WI38 (cell line): ENCODE measurements around the gene MRPL39.

ENCODE experiments used
- H3K4me3 ChIP-seq: 2 replicates; pipeline ENCODE4 v1.5.1; 2011; ENCODE audit warnings: low read depth, mild to moderate bottlenecking, control low read depth, low read length
- CTCF ChIP-seq: IDR thresholded peaks from 2 replicates; pipeline ENCODE4 v1.5.1; 2012; ENCODE audit warnings: low read depth, mild to moderate bottlenecking, control low read depth, low read length

MRPL39 gene

GRCh38 chr21:25608044-25608737 lies 910 bp upstream of the MRPL39 start:
- peak; percentile 91 for TF ChIP-seq CTCF
- peak overlapping the region; percentile 88 for H3K4me3 ChIP-seq

GRCh38 chr21:25589887-25590286 lies 17.4 kb downstream of the MRPL39 start:
- H3K4me3 ChIP-seq: no peak overlapping the region

DNA sequence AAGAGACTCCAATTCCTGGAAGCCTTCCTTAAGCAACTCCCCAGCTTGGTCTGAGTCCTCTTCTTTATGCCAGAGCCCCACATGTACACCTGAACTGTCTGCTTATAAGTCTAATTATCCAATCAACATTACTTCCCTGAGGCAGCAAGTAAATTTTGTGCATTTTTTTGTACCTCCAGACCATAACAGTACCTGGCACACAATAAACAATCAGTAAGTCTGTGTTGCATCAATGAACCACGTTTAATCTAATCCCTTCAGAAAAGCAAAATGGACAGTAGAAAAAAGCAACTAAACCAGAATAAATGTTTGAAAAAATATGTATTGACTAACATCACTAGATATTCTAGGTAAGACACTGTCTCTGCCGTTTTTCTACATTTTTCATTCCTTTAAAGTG lies 20.5 kb downstream of the MRPL39 start:
- no peak for TF ChIP-seq CTCF

More at GRCh38 chr21:25589887-25590286, 17.4 kb downstream of the MRPL39 start:
- no peak for TF ChIP-seq CTCF

GRCh38 chr21:25586326-25586725 lies 21.0 kb downstream of the MRPL39 start:
- H3K4me3 ChIP-seq: no peak overlapping the region
- TF ChIP-seq CTCF: no peak

More for the DNA sequence above, 20.5 kb downstream of the MRPL39 start:
- H3K4me3 ChIP-seq: no peak overlapping the region

GRCh38 chr21:25584833-25585676 lies 22.2 kb downstream of the MRPL39 start:
- H3K4me3 ChIP-seq: no peak overlapping the region
- TF ChIP-seq CTCF: no peak

DNA sequence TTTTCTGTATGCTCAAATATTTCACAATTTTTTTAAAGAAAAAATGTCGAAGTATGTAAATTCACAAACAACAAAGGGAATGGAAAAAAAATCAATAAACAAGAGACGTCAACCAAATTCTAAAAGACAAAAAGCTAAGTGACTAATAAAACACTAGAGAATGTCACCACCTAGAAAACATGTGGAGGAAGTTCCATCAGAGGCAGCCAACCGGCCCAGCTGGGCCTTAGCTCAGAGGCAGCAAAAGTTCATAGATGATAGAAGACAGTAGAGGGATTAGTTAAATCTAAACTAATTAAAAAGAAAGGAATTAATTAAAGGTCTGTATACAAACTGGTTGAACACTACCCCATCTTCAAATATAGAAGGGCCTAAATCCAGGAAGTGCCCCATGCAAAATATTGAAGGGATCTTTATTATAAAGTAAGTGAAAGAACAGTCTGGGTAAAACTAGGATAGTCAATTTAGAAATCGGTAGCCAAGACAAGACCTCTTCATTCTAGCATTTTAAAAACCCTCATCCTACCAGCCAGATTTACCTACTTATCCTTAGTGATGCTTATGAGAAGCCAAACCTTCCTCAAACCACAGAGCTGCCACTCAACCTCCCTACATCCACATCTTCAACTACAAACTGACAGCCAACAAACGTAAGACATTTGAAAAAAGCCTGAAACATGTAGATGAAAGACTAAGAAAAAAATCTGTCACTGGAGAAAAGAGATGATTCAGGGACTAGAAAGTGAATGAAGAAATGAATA lies 23.7 kb downstream of the MRPL39 start:
- no peak for TF ChIP-seq CTCF

GRCh38 chr21:25582888-25583287 lies 24.4 kb downstream of the MRPL39 start:
- no peak overlapping the region for H3K4me3 ChIP-seq

More for the DNA sequence above, 23.7 kb downstream of the MRPL39 start:
- no peak overlapping the region for H3K4me3 ChIP-seq

More at GRCh38 chr21:25582888-25583287, 24.4 kb downstream of the MRPL39 start:
- TF ChIP-seq CTCF: no peak
